Endothelial cell of umbilical vein (primary cell): Measurements from ENCODE around the gene S100A4. TPM values are rescaled to one million over a fixed set of nuclear protein-coding genes. Genes with fewer than 3 reads are reported as not detected.

ENCODE experiments used
- BruUV-seq: library from RNA; stranded (reverse); fragments of 400-500 nt; replicated peaks from 2 replicates; lab custom pipeline; 2021; lab: Mats Ljungman, UMichigan
- CTCF ChIA-PET: fragments of 300-600, 350-600 bp; sonication (Branson Sonifier 250); formaldehyde crosslinking; loops from one replicate; lab custom pipeline; 2021; ENCODE audit warnings: antibody characterized with exemption, inconsistent platforms; lab: Charles Lee
- POLR2A ChIA-PET: fragments of 300-600, 350-600 bp; sonication (Branson Sonifier 250); formaldehyde crosslinking; loops from one replicate; lab custom pipeline; 2021; ENCODE audit warnings: antibody characterized with exemption, inconsistent platforms; lab: Charles Lee
- DNase-seq: peaks from one replicate; pipeline ENCODE4 v3.0.0-alpha.2; 2011; ENCODE audit warnings: low read depth, low spot score
- FAIRE-seq: peaks from 2 replicates; lab custom pipeline; 2011; peaks lifted over from hg19 to GRCh38; lab: Jason Lieb, UNC
- H2AFZ ChIP-seq: 2 replicates; pipeline ENCODE4 v1.6.0; 2012; ENCODE audit warnings: low read depth, low read length, control low read depth, inconsistent platforms
- H3K27ac ChIP-seq: 2 replicates; pipeline ENCODE4 v1.5.1; 2011; ENCODE audit warnings: low read depth, mild to moderate bottlenecking, control low read depth, low read length, moderate library complexity; ENCODE audit not compliant: insufficient read depth
- H3K27me3 ChIP-seq, 2 experiments: 2 replicates each; pipeline versions ENCODE4 v1.6.0 to v1.6.1; 2011; ENCODE audit warnings: low read length in 2 of 2, mixed read lengths in 1 of 2; ENCODE audit not compliant: control insufficient read depth in 2 of 2, insufficient read depth in 2 of 2
- H3K36me3 ChIP-seq, 2 experiments: 2 replicates in 1 of 2; 3 replicates in 1 of 2; pipeline ENCODE4 v1.5.1; 2011; ENCODE audit warnings: low read length in 2 of 2, mild to moderate bottlenecking in 1 of 2, moderate library complexity in 1 of 2; ENCODE audit not compliant: control insufficient read depth in 2 of 2, insufficient read depth in 2 of 2; ENCODE audit errors: extremely low read depth in 1 of 2
- H3K4me1 ChIP-seq: 3 replicates; pipeline ENCODE4 v1.5.1; 2011; ENCODE audit warnings: mild to moderate bottlenecking, low read length; ENCODE audit not compliant: control insufficient read depth, insufficient read depth; ENCODE audit errors: extremely low read depth
- H3K4me2 ChIP-seq: 2 replicates; pipeline ENCODE4 v1.6.1; 2011; ENCODE audit warnings: low read length, control low read depth, mixed read lengths; ENCODE audit not compliant: insufficient read depth
- H3K4me3 ChIP-seq, 3 experiments: fragments of 200-600 bp in 1 of 3; sonication (generic), shearing (Covaris generic) in 1 of 3; replicated peaks in 1 of 3; 2 replicates each; pipeline ENCODE4 v1.5.1; 2011 to 2016; ENCODE audit warnings: control low read depth in 3 of 3, low read length in 3 of 3, mild to moderate bottlenecking in 2 of 3, inconsistent platforms in 1 of 3, low read depth in 1 of 3, moderate library complexity in 1 of 3; ENCODE audit not compliant: insufficient read depth in 1 of 3
- H3K79me2 ChIP-seq: 2 replicates; pipeline ENCODE4 v1.6.0; 2012; ENCODE audit warnings: low read length, inconsistent platforms; ENCODE audit not compliant: control insufficient read depth, insufficient read depth
- H3K9ac ChIP-seq: replicated peaks from 2 replicates; pipeline ENCODE3; 2011; ENCODE audit warnings: low read length, control low read depth; ENCODE audit not compliant: insufficient read depth; ENCODE audit errors: extremely low read depth
- H3K9me1 ChIP-seq: replicated peaks from 3 replicates; pipeline ENCODE4 v1.6.0; 2011; ENCODE audit warnings: mild to moderate bottlenecking, low read length; ENCODE audit not compliant: control insufficient read depth, insufficient read depth; ENCODE audit errors: extremely low read depth
- H3K9me3 ChIP-seq: replicated peaks from 2 replicates; pipeline ENCODE4 v1.5.1; 2012; ENCODE audit warnings: low read length, inconsistent platforms; ENCODE audit not compliant: control insufficient read depth, insufficient read depth
- H4K20me1 ChIP-seq: replicated peaks from 2 replicates; pipeline ENCODE3; 2011; ENCODE audit warnings: mild to moderate bottlenecking, low read length; ENCODE audit not compliant: control insufficient read depth, insufficient read depth; ENCODE audit errors: extremely low read depth
- EZH2 ChIP-seq: IDR thresholded peaks from 2 replicates; pipeline ENCODE4 v1.6.1; 2012; ENCODE audit warnings: borderline replicate concordance, low read depth, mild to moderate bottlenecking, moderate library complexity, low read length, inconsistent platforms; ENCODE audit not compliant: severe bottlenecking
- FOS ChIP-seq: IDR thresholded peaks from 2 replicates; pipeline ENCODE4 v1.6.1; 2011; ENCODE audit warnings: mild to moderate bottlenecking, low read length, moderate library complexity, borderline replicate concordance; ENCODE audit not compliant: insufficient read depth
- GATA2 ChIP-seq: IDR thresholded peaks from 2 replicates; pipeline ENCODE4 v1.7.0; 2011; ENCODE audit warnings: low read depth, mild to moderate bottlenecking, moderate library complexity, mixed read lengths, low read length; ENCODE audit not compliant: insufficient read length, insufficient read depth
- JUN ChIP-seq: IDR thresholded peaks from 2 replicates; pipeline ENCODE4 v1.6.1; 2011; ENCODE audit warnings: borderline replicate concordance, low read depth; ENCODE audit not compliant: insufficient read length, insufficient read depth
- MYC ChIP-seq: IDR thresholded peaks from one replicate; pipeline ENCODE4 v1.6.1; 2011; ENCODE audit warnings: mild to moderate bottlenecking, low read depth, low read length
- POLR2A ChIP-seq: IDR thresholded peaks from 2 replicates; pipeline ENCODE4 v1.6.1; 2012; ENCODE audit warnings: low read depth, mild to moderate bottlenecking, control low read depth, low read length
- POLR2AphosphoS5 ChIP-seq: IDR thresholded peaks from 2 replicates; pipeline ENCODE4 v1.6.1; 2012; ENCODE audit warnings: low read depth, mild to moderate bottlenecking, control low read depth, low read length, moderate library complexity; ENCODE audit not compliant: insufficient read depth
- dilution Hi-C: fragments of 300-500 bp; cut with MboI; formaldehyde crosslinking; loops from one replicate; pipeline ENCODE4 v1.15.0; 2019; ENCODE audit warnings: low sequenced_read_pairs; ENCODE audit not compliant: extremely low pct_ligation_motif_present
- intact Hi-C: fragments of 100-400 bp; cut with micrococcal nuclease; formaldehyde crosslinking; loops from one replicate; pipeline ENCODE4 v1.10.0; 2022
- polyA plus RNA-seq, 4 experiments: library from polyadenylated mRNA; depleted of rRNA in 3 of 4; stranded (reverse) in 3 of 4; unstranded in 1 of 4; fragments of >200 nt; gene quantifications; 2 replicates each; pipeline versions ENCODE4 v1.2.1 to v1.2.3, GENCODE V29; 2011 to 2012; ENCODE audit warnings: missing spikeins in 1 of 4
- total RNA-seq: library from RNA; stranded (reverse); gene quantifications from 2 replicates; pipeline ENCODE4 v1.2.3, GENCODE V29; 2021
- TF ChIP-seq, protein P1 (sequence below): IDR thresholded peaks from 2 replicates; pipeline ENCODE4 v1.6.1; 2011; ENCODE audit not compliant: insufficient read depth, insufficient read length
- TF ChIP-seq, protein P2 (sequence below), 2 donors: IDR thresholded peaks; 1 replicate in 1 of 2; 2 replicates in 1 of 2; pipeline ENCODE4 v1.5.1; 2011; ENCODE audit warnings: low read length in 2 of 2, mild to moderate bottlenecking in 2 of 2, moderate library complexity in 2 of 2, control low read depth in 1 of 2, inconsistent platforms in 1 of 2, low read depth in 1 of 2; ENCODE audit not compliant: insufficient read depth in 1 of 2; ENCODE audit errors: extremely low read depth in 1 of 2

The S100A4 gene
- total and polyA plus RNA-seq, 2 donors (not counting 3 experiments of a cell fraction or from before 2014, with no cell fraction given), result 1.1 TPM; not detected in 1

DNA sequence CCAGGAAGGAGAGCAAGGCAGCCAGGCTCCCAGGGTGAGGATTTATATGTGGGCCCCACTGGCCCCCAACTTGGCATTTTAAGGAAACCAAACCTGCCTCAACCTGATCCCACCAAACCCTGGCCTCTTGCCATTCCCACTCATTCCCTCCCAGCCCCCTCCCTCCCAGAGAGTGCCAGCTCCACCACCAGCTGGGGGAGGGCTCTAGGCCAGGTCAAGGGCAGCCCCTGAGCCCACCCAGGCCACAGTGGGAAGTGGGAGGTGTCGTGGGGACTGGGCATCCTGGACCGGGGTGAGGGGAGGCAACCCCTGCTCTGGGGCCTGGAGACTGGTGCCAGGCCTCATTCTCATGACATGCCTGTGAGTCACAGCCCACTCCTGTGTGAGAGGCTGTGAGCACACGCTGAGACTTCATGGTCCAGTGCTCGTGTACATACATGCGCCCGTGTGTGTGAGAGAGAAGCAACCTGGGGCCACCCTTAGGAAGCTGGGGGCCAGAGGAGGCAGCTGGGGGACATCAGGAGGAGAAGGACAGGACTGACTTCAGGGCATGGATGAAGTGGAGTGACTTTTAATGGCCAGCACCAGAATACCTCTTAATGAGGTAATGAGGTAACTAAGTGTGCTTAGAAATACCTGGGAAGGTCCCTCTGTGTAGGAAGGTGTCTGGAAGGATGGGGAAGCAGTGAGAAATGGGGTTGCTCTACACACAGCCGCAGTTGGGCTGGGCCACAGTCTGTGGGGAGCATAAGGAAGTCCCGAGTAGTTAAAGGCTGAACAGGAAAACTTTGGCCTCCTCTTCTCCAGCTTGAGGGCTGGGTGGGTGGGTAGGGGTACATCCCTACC, 20.1 kb upstream of the S100A4 start, which contains the start of gene S100A2:
Gene S100A2 (minus strand): TSS at position 316 of the 846 bp plus-strand sequence. CDS start 1,967 bp downstream, outside the sequence.
- TF ChIP-seq JUN (peak; percentile 46), POLR2A (peak; percentile 7), MYC (no peak), POLR2AphosphoS5 (peak; percentile 64), FOS (peak; percentile 87)
- Histone ChIP-seq H3K27ac (peak within 1 kb of the TSS; percentile 99), H3K9me3 (no peaks in the 10 kb centered on the region), H3K4me3 (no peak within 1 kb of the TSS), H3K4me1 (peaks cover 34% of the 10 kb centered on the region), H3K27me3 (no peaks in the 10 kb centered on the region), H2AFZ (no peak within 1 kb of the TSS), H4K20me1 (no peaks in the 10 kb centered on the region), H3K36me3 (no peaks in the 10 kb centered on the region), H3K4me2 (peak within 1 kb of the TSS; percentile 35), H3K9ac (peak within 1 kb of the TSS; percentile 91), H3K79me2 (no peaks in the 10 kb centered on the region), H3K9me1 (no peaks in the 10 kb centered on the region)
- dilution Hi-C loops (no loop called here), intact Hi-C loops (loop anchor here (1.0 kb wide), 2 partner anchors 16 to 43 kb away; partner anchors contain the start of gene S100A3)
- BruUV-seq, result TSS peak; percentile 35
- CTCF ChIA-PET, result interaction anchor here (0.8 to 1.8 kb wide), 10 partner anchors 11 to 71 kb away, joined by 3 to 48 read pairs (median 7); partner anchors contain the start of genes CHTOP, S100A13 and S100A6
- DNase-seq (peak; percentile 84), FAIRE-seq (no peak)
- POLR2A ChIA-PET, result interaction anchor here (0.6 to 2.2 kb wide), 6 partner anchors 21 to 68 kb away, joined by 3 to 32 read pairs (median 4); partner anchors contain the start of genes CHTOP, S100A13 and S100A6

GRCh38 chr1:153563991-153564390, 18.4 kb upstream of the S100A4 start:
- dilution Hi-C loops (no loop called here), intact Hi-C loops (no loop called here)
- no peaks in the 10 kb centered on the region for H3K27me3 ChIP-seq
- DNase-seq (no peak), FAIRE-seq (peak; percentile 12)
- H3K4me1 ChIP-seq, result peaks cover 34% of the 10 kb centered on the region
- BruUV-seq, result no TSS peak
- H3K9me3 ChIP-seq, result no peaks in the 10 kb centered on the region
- no peak overlapping the region for H3K4me2 ChIP-seq
- H3K36me3 ChIP-seq, result no peaks in the 10 kb centered on the region
- no peak overlapping the region for H3K9ac ChIP-seq
- no peak overlapping the region for H3K27ac ChIP-seq
- ChIA-PET CTCF (interaction anchor here (0.8 to 4.5 kb wide), 6 partner anchors 8 to 100 kb away, joined by 3 to 25 read pairs (median 4); partner anchors contain the start of genes S100A1 and S100A3), POLR2A (interaction anchor here (0.6 kb wide), 1 partner anchor 536 kb away, joined by 3 read pairs; no protein-coding TSS in a partner anchor)
- no peaks in the 10 kb centered on the region for H3K9me1 ChIP-seq
- peak overlapping the region; percentile 9 for H2AFZ ChIP-seq
- no peaks in the 10 kb centered on the region for H4K20me1 ChIP-seq
- no peak for TF ChIP-seq JUN
- no peak for TF ChIP-seq EZH2
- TF ChIP-seq POLR2A, result no peak
- TF ChIP-seq, protein P1, sequence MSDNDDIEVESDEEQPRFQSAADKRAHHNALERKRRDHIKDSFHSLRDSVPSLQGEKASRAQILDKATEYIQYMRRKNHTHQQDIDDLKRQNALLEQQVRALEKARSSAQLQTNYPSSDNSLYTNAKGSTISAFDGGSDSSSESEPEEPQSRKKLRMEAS, result no peak
- TF ChIP-seq POLR2AphosphoS5, result no peak
- no peak for TF ChIP-seq GATA2
- no peak for TF ChIP-seq MYC
- TF ChIP-seq, protein P2, sequence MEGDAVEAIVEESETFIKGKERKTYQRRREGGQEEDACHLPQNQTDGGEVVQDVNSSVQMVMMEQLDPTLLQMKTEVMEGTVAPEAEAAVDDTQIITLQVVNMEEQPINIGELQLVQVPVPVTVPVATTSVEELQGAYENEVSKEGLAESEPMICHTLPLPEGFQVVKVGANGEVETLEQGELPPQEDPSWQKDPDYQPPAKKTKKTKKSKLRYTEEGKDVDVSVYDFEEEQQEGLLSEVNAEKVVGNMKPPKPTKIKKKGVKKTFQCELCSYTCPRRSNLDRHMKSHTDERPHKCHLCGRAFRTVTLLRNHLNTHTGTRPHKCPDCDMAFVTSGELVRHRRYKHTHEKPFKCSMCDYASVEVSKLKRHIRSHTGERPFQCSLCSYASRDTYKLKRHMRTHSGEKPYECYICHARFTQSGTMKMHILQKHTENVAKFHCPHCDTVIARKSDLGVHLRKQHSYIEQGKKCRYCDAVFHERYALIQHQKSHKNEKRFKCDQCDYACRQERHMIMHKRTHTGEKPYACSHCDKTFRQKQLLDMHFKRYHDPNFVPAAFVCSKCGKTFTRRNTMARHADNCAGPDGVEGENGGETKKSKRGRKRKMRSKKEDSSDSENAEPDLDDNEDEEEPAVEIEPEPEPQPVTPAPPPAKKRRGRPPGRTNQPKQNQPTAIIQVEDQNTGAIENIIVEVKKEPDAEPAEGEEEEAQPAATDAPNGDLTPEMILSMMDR (IDR thresholded peaks at IDR 0.05; ENCODE audit: extremely low read depth in 1 of 2, insufficient read depth in 1 of 2, low read depth in 1 of 2, low read length in 2 of 2), result no peak
- no peak for TF ChIP-seq FOS
- no peaks in the 10 kb centered on the region for H3K79me2 ChIP-seq
- no peak overlapping the region for H3K4me3 ChIP-seq
